C4-2B (cell line): ENCODE results near the gene RAPGEF6.

Experiments
- CTCF ChIP-seq: fragments of 450-650 bp; conservative IDR thresholded peaks from 2 replicates; pipeline ENCODE4 v1.5.1; 2017; ENCODE audit warnings: mild to moderate bottlenecking
- ZFX ChIP-seq: fragments of 450-650 bp; IDR thresholded peaks from 2 replicates; pipeline ENCODE4 v1.6.1; 2017

- no peak for TF ChIP-seq CTCF
- no peak for TF ChIP-seq ZFX
Measured at GRCh38 chr5:131521252-131521651, 113.8 kb downstream of the RAPGEF6 start.
